ENCODE measurements around the gene MFF.

The MFF gene

DNA sequence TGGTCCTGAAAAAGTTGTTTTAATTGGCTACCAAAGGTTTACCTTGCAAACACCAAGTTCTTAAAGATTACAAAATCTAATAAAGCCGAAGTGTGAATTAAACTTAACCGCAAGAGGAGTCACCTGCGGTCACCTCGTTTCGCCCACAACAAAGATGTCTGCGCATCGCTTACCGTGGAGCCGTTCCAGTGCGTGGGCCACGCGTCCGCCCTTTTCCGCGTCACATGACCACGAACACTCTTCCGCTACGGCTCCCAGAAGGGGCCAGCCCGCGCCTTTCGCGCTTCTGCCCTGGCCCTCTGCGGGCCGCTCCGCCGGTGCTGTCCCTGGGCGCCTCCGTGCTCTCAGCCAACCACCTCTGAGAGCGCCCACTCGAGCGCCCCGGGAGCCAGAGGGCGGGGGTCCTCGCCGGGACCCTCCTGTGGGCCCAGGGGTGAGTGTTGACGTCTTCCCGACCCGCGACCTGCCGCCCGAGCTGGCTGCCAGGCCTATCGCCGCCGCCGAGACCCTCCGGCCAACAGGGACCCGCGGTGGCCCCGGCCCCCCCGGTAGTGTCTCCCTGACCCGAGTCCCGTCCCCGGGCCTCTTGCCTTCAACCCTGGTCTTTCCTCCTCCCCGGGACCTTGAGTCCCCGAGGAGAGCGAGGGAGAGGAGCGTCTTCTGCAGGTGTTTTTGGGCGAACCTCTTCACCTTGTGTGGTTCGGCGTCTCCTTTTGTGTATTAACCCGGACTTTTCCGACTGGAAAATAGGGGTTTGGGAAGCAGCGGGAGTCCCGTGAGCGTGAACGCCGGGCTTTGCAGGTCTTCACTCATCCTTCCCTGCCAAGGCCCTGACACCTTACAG lies at the start of gene MFF:
Gene MFF, plus strand, starts transcription at position 257 of the 844 bp plus-strand sequence. CDS start 5,415 bp downstream, outside the sequence.
- DNase-seq (ENCODE audit: low read depth, low spot score), result peak; percentile 67

- DNase-seq (ENCODE audit: low read depth, low spot score), result no peak
These were observed 44.2 kb upstream of the MFF start for GRCh38 chr2:227280895-227281294.

- no peak for DNase-seq (ENCODE audit: low read depth, low spot score)
These were observed 39.3 kb upstream of the MFF start for GRCh38 chr2:227285741-227286236.

GRCh38 chr2:227287771-227288170 lies 37.3 kb upstream of the MFF start:
- DNase-seq (ENCODE audit: low read depth, low spot score), result no peak

DNA sequence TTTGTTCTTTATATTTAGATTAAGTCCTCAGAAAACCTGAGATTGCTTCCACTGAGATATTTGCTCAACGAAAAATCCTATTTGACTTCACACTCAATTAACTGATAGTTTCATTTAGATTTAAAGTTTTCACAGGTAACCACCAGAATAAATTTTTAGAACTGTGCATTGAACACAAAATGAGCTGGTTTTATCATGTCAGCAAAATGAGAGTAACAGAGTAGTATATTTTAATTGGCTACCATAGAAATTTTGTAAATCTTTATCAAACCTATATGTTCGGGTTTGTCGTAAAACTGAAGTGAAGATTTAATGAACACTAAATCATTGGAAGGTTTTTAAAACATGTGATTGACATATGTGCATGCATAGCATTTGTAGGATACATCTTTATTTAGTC lies 32.7 kb upstream of the MFF start:
- DNase-seq (ENCODE audit: low read depth, low spot score), result no peak

DNA sequence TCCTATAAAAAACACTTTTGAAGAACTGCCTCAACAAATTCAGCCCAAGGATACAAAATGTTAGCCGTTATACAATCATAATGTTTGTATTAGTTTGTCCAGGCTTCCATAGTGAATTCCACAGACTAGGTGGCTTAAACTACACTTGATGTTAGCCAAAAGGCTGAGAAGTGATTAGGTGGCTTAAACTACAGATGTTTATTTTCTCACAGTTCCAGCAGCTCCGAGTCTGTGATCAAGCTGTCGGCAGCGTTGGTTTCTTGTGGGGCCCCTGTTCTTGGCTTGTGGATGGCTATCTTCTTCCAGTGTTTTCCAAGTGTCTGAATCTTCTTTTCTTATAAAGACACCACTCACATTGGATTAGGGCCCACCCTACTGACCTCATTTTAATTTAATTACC lies 31.5 kb upstream of the MFF start:
- no peak for DNase-seq (ENCODE audit: low read depth, low spot score)

DNA sequence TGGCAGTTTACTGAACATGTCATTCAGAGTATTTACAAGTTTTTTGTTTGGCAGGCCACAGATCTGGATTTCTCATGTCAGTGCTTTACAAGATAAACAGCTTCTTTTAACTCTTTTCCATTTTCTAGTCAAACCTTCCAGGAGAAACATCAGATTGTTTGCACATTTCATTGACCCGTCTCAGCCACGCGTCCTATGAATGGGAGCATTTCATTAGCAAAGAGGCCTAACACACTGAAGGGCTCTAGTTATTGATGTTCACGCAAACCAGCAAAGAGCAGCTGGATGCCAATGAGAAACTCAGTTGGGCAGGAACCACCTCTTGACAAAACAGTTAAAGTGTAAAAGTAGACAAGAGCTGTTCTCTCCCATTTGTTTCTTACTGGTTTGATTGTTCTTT lies 29.2 kb upstream of the MFF start:
- DNase-seq (ENCODE audit: low read depth, low spot score), result no peak

GRCh38 chr2:227296671-227297405 lies 28.2 kb upstream of the MFF start:
- no peak for DNase-seq (ENCODE audit: low read depth, low spot score)

GRCh38 chr2:227301523-227301922 lies 23.5 kb upstream of the MFF start:
- no peak for DNase-seq (ENCODE audit: low read depth, low spot score)

DNA sequence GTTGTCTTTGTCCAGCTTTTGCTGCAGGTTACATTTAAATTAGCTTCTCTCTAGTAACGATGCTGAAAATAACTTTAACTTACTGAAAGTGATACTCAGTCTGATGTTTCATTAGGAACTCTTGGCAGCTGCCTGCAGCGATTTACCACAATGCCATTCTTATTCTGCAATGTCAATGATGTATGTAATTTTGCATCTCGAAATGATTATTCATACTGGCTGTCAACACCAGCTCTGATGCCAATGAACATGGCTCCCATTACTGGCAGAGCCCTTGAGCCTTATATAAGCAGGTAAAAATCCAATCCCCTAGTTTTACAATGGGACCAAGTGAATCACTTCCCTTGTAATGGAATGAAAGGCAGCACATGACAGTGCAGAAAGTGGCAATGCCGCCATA lies 16.3 kb upstream of the MFF start:
- DNase-seq (ENCODE audit: low read depth, low spot score), result no peak

DNA sequence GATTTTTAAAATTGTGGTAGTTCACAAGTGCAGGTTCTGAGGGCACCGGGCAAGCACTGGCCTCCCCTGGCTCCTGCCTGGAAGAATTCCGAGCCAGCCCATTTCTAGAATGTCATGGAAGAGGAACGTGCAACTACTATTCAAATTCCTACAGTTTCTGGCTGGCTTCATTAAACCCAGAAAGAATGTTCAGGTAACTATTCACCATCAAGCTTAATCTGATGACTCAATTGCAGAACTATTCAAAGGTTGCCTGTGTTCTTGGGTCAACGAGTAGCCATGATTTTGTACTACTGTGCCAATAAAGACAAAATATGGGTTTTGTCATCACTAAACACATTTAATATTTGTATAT lies 14.3 kb upstream of the MFF start:
- DNase-seq (ENCODE audit: low read depth, low spot score), result no peak

- DNase-seq (ENCODE audit: low read depth, low spot score), result no peak
These were observed 13.1 kb upstream of the MFF start for GRCh38 chr2:227311861-227312506.

DNA sequence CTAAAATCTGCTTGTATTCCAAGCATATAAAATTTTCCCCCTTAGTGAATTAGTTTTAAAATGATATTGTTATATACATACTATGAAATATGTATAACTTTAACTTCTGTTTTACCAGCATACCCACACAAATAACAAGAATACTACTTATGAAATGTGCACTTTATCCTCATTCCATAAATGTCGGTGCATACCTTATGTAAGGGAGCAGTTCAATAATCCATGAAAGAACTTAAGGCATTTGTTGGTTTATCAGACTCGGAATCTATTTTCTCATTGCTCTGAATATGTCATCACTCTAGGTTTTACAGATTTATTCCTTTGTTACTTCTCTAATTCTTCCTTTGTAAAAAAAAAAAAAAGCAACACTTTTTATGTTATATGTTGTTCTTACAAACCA lies 12.5 kb upstream of the MFF start:
- DNase-seq (ENCODE audit: low read depth, low spot score), result no peak

- no peak for DNase-seq (ENCODE audit: low read depth, low spot score)
These were observed 11.7 kb upstream of the MFF start for GRCh38 chr2:227313310-227313709.

GRCh38 chr2:227317834-227318233 lies 7.2 kb upstream of the MFF start:
- DNase-seq (ENCODE audit: low read depth, low spot score), result no peak

DNA sequence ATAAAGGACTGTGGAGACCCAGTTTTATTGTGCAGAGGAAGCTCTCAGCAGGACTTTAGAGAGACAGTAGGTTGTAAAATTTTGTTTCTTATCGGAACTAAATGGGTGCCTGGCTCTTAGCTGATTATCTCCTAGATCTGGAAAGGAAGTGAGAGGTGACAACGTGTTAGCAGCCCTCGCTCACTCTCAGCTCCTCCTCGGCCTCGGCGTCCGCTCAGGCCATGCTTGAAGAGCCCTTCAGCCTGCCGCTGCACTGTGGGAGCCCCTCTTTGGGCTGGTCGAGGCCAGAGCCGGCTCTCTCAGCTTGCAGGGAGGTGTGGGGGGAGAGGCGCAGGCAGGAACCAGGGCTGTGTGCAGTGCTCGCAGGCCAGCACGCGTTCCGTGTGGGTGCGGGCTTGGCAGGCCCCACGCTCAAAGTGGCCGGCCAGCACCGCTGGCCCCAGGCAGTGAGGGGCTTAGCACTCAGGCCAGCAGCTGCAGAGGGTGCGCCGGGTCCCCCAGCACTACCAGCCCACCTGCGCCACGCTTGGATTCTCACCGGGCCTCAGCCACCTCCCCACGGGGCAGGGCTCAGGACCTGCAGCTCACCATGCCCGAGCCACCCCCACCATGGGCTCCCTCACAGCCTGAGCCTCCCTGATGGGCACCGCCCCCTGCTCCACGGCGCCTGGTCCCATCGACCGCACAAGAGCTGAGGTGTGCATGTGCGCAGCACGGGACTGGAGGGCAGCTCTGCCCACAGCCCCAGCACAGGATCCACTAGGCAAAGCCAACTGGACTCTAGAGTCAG lies 4.6 kb upstream of the MFF start:
- no peak for DNase-seq (ENCODE audit: low read depth, low spot score)

GRCh38 chr2:227322530-227323205 lies 2.4 kb upstream of the MFF start:
- DNase-seq (ENCODE audit: low read depth, low spot score), result no peak

GRCh38 chr2:227323818-227324217 lies 1.2 kb upstream of the MFF start:
- DNase-seq (ENCODE audit: low read depth, low spot score), result no peak

GRCh38 chr2:227324642-227324994 lies 433 bp upstream of the MFF start:
- no peak for DNase-seq (ENCODE audit: low read depth, low spot score)

GRCh38 chr2:227325839-227326195 lies 766 bp downstream of the MFF start:
- DNase-seq (ENCODE audit: low read depth, low spot score), result no peak

DNA sequence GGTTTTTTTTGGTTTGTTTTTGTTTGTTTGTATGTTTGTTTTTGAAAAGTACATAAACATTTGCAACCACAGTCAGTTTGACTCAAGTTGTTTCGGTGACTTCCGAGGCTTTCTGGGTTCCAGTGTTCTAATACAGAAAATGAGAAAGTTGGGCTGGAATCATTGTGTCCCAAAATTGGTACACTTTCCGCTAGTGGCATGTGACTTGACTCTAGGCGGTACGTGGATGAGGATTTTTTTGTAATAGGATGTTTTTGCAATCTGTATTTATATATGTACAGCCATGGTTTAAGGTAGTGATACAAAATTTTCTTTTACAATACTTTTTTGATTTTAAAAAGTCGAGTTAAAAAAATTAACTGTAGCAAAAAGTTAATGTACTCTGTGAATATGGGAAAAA lies 1.7 kb downstream of the MFF start:
- no peak for DNase-seq (ENCODE audit: low read depth, low spot score)

Measured in brain pericyte (primary cell).